HepG2 (cell line): ENCODE data around the gene SDK2. TPM values are rescaled to one million over a fixed set of nuclear protein-coding genes. Genes with fewer than 3 reads are reported as not detected.

Experiments
- ATAC-seq: fragments of 200-7000 bp; cut with Tn5 transposase; 3 replicates; pipeline ENCODE4 v1.9.1; 2020; ENCODE audit warnings: mild to moderate bottlenecking, moderate library complexity
- BruUV-seq: library from RNA; stranded (reverse); fragments of 400-500 nt; replicated peaks from 2 replicates; lab custom pipeline; 2021; lab: Mats Ljungman, UMichigan
- CTCF ChIA-PET: fragments of 300-600 bp; formaldehyde crosslinking; extraction: SDS; loops from one replicate; lab custom pipeline; 2021; ENCODE audit warnings: low total read pairs, inconsistent platforms, low intra/inter-chr PET ratio; lab: Yijun Ruan, JAX
- POLR2A ChIA-PET: fragments of 350-600 bp; sonication (Branson Sonifier 250); formaldehyde crosslinking; loops from one replicate; lab custom pipeline; 2020; ENCODE audit warnings: antibody characterized with exemption, inconsistent platforms; lab: Yijun Ruan, JAX
- DNase-seq: peaks from one replicate; pipeline ENCODE4 v3.0.0-alpha.2; 2015; ENCODE audit warnings: low spot score
- FAIRE-seq: peaks from 3 replicates; lab custom pipeline; 2011; peaks lifted over from hg19 to GRCh38; lab: Jason Lieb, UNC
- H2AFZ ChIP-seq: one replicate; pipeline ENCODE4 v1.6.1; 2011; ENCODE audit warnings: low read length, inconsistent platforms
- H3K27ac ChIP-seq: fragments of 300-600 bp; 3 replicates; pipeline ENCODE4 v1.8.0; 2011; ENCODE audit warnings: mixed run types, mild to moderate bottlenecking, mixed read lengths, low read length, inconsistent platforms; ENCODE audit not compliant: insufficient read depth; ENCODE audit errors: extremely low read length
- H3K27me3 ChIP-seq, 2 experiments: fragments of 200-600 bp in 1 of 2; 2 replicates in 1 of 2; 3 replicates in 1 of 2; pipeline versions ENCODE4 v1.6.0 to v1.8.0; 2011; ENCODE audit warnings: low read length in 2 of 2, mild to moderate bottlenecking in 2 of 2, moderate library complexity in 2 of 2, inconsistent platforms in 1 of 2; ENCODE audit not compliant: insufficient read depth in 2 of 2, control insufficient read depth in 1 of 2
- H3K36me3 ChIP-seq, 2 experiments: fragments of 200-600 bp in 1 of 2; replicated peaks in 1 of 2; 2 replicates in 1 of 2; 3 replicates in 1 of 2; pipeline versions ENCODE4 v1.5.1 to v1.8.0; 2011; ENCODE audit warnings: low read length in 2 of 2, inconsistent platforms in 1 of 2; ENCODE audit not compliant: insufficient read depth in 2 of 2, control insufficient read depth in 1 of 2
- H3K4me1 ChIP-seq: 2 replicates; pipeline ENCODE4 v1.5.1; 2012; ENCODE audit warnings: low read length, inconsistent platforms; ENCODE audit not compliant: insufficient read depth
- H3K4me2 ChIP-seq: 2 replicates; pipeline ENCODE4 v1.6.0; 2011; ENCODE audit warnings: low read depth, low read length, inconsistent platforms
- H3K4me3 ChIP-seq, 3 experiments: fragments of 200-600 bp in 1 of 3; sonication (generic), shearing (Covaris generic) in 1 of 3; replicated peaks in 1 of 3; 2 replicates each; pipeline ENCODE4 v1.5.1; 2011 to 2016; ENCODE audit warnings: low read length in 3 of 3, inconsistent platforms in 2 of 3, low read depth in 2 of 3, mild to moderate bottlenecking in 2 of 3, control low read depth in 1 of 3, mixed read lengths in 1 of 3; ENCODE audit not compliant: insufficient read depth in 1 of 3
- H3K79me2 ChIP-seq: one replicate; pipeline ENCODE4 v1.6.1; 2011; ENCODE audit warnings: low read length, inconsistent platforms; ENCODE audit not compliant: insufficient read depth
- H3K9ac ChIP-seq: 2 replicates; pipeline ENCODE4 v1.6.0; 2011; ENCODE audit warnings: mild to moderate bottlenecking, low read depth, low read length, inconsistent platforms; ENCODE audit not compliant: insufficient read depth
- H3K9me3 ChIP-seq: 2 replicates; pipeline ENCODE4 v1.5.1; 2012; ENCODE audit warnings: mild to moderate bottlenecking, low read length
- H4K20me1 ChIP-seq: 2 replicates; pipeline ENCODE4 v1.6.0; 2011; ENCODE audit warnings: inconsistent platforms, mild to moderate bottlenecking, low read length, moderate library complexity; ENCODE audit not compliant: insufficient read depth
- GATAD1 ChIP-seq: IDR thresholded peaks from 2 replicates; pipeline ENCODE4 v1.6.1; 2016; ENCODE audit warnings: missing genetic modification reagents, missing compliant biosample characterization
- HDAC6 ChIP-seq: fragments of 200-600 bp; sonication (generic); IDR thresholded peaks from 2 replicates; pipeline ENCODE4 v1.7.0; 2017; ENCODE audit warnings: mild to moderate bottlenecking, antibody characterized with exemption, low read length, low read depth
- NFYB ChIP-seq: sonication (generic); formaldehyde crosslinking; IDR thresholded peaks from 2 replicates; pipeline ENCODE4 v1.4.0; 2020; ENCODE audit warnings: missing genetic modification reagents
- U2AF2 ChIP-seq: fragments of 200-400 bp; formaldehyde crosslinking; IDR thresholded peaks from 2 replicates; pipeline ENCODE4 v1.6.1; 2017; ENCODE audit warnings: low read depth, mild to moderate bottlenecking, low read length
- UBTF ChIP-seq: sonication (generic); formaldehyde crosslinking; IDR thresholded peaks from 2 replicates; pipeline ENCODE4 v1.4.0; 2020; ENCODE audit warnings: mild to moderate bottlenecking, missing genetic modification reagents
- ZFP36 ChIP-seq: fragments of 150-350 bp; IDR thresholded peaks from 2 replicates; pipeline ENCODE4 v1.6.1; 2018; ENCODE audit warnings: borderline replicate concordance, low read length, low read depth; ENCODE audit not compliant: partially characterized antibody
- ZNF329 ChIP-seq: sonication (generic); formaldehyde crosslinking; IDR thresholded peaks from 2 replicates; pipeline ENCODE4 v1.9.0; 2021; ENCODE audit warnings: low read depth, mild to moderate bottlenecking, missing genetic modification reagents
- ZNF550 ChIP-seq: sonication (generic); formaldehyde crosslinking; IDR thresholded peaks from 2 replicates; pipeline ENCODE4 v1.4.0; 2020; ENCODE audit warnings: mild to moderate bottlenecking, missing genetic modification reagents, borderline replicate concordance
- ZNF615 ChIP-seq: sonication (generic); formaldehyde crosslinking; IDR thresholded peaks from 2 replicates; pipeline ENCODE4 v1.5.0; 2020; ENCODE audit warnings: mild to moderate bottlenecking, missing genetic modification reagents, borderline replicate concordance
- WGBS: methylation state at CpG from one replicate; pipeline ENCODE4 v1.1.6; 2017; ENCODE audit warnings: low lambda C conversion rate; 5-methylcytosine and 5-hydroxymethylcytosine counted together
- in situ Hi-C: cut with HindIII; loops from 2 replicates; pipeline ENCODE4 v1.10.0; 2017; ENCODE audit warnings: low pct_unique_long_range_greater_than_20kb; ENCODE audit not compliant: extremely low pct_ligation_motif_present
- intact Hi-C: fragments of 100-400 bp; cut with micrococcal nuclease; formaldehyde crosslinking; loops from one replicate; pipeline ENCODE4 v1.10.0; 2022; ENCODE audit not compliant: unreplicated experiment
- polyA plus RNA-seq, 8 experiments: library from polyadenylated mRNA; depleted of rRNA in 3 of 8; stranded (reverse) in 7 of 8; unstranded in 1 of 8; fragments of >200 nt; fragmentation: Illumina TruSeq in 4 of 8; extraction: Trizol in 4 of 8; gene quantifications; 2 replicates each; pipeline versions ENCODE4 v1.2.1 to v1.2.3, GENCODE V29; 2011 to 2016; ENCODE audit warnings: low read depth in 4 of 8, missing spikeins in 1 of 8, mixed read lengths in 1 of 8; ENCODE audit not compliant: insufficient read depth in 1 of 8
- total RNA-seq, 5 experiments: library from RNA; depleted of rRNA; stranded (reverse); fragments of >200 nt; fragmentation: Illumina TruSeq; extraction: Trizol; gene quantifications; 2 replicates each; pipeline ENCODE4 v1.2.3, GENCODE V29; 2016; ENCODE audit warnings: low read depth in 1 of 5

Gene SDK2
- total and polyA plus RNA-seq, 2 of the 13 experiments (the other 11 are each of a cell fraction or from before 2014, with no cell fraction given), result not detected

GRCh38 chr17:73593249-73593965 is 50.8 kb downstream of the SDK2 start:
- Histone ChIP-seq H2AFZ (no peak overlapping the region), H3K27me3 (peaks cover 13 to 84% of the 10 kb centered on the region in 2 experiments; a peak in 4 of 5 replicates), H3K4me2 (no peak overlapping the region), H4K20me1 (no peaks in the 10 kb centered on the region), H3K27ac (no peak overlapping the region), H3K79me2 (no peaks in the 10 kb centered on the region), H3K4me1 (no peaks in the 10 kb centered on the region), H3K9me3 (no peaks in the 10 kb centered on the region), H3K9ac (no peak overlapping the region), H3K4me3 (no peak overlapping the region), H3K36me3 (no peaks in the 10 kb centered on the region)
- BruUV-seq, result no TSS peak
- ATAC-seq, result no peak
- DNase-seq, result no peak
- 34% methylated on average over 7 of the region's 7 CpGs for WGBS
- no peak for FAIRE-seq
- intact Hi-C loops (no loop called here), in situ Hi-C loops (no loop called here)
- no peak for TF ChIP-seq ZNF615
- TF ChIP-seq GATAD1 (CRISPR knock-in tag), result no peak
- TF ChIP-seq ZFP36, result no peak
- TF ChIP-seq ZNF550 (CRISPR knock-in tag), result no peak
- TF ChIP-seq UBTF, result no peak
- no peak for TF ChIP-seq U2AF2
- TF ChIP-seq NFYB, result no peak
- no peak for TF ChIP-seq HDAC6
- TF ChIP-seq ZNF329, result no peak
- POLR2A ChIA-PET, result no interaction called here
- CTCF ChIA-PET, result no interaction called here
